MM.1S (cell line): ENCODE results near the gene C11orf54.

Experiments used
- DNase-seq: peaks from one replicate; pipeline ENCODE4 v3.0.0-alpha.2; 2015
- H2AFZ ChIP-seq: fragments of 300-600 bp; sonication (generic); 2 replicates; pipeline ENCODE4 v1.6.0; 2016; ENCODE audit warnings: antibody characterized with exemption, low read length
- H3F3A ChIP-seq: fragments of 300-600 bp; sonication (generic); 2 replicates; pipeline ENCODE4 v1.6.1; 2016; ENCODE audit warnings: mild to moderate bottlenecking, antibody characterized with exemption, low read length, moderate library complexity, mixed read lengths; ENCODE audit not compliant: insufficient read depth
- H3K27ac ChIP-seq: fragments of 300-600 bp; sonication (generic); 2 replicates; pipeline ENCODE4 v1.5.1; 2016; ENCODE audit warnings: mild to moderate bottlenecking, low read length
- H3K27me3 ChIP-seq: fragments of 300-600 bp; sonication (generic); replicated peaks from 2 replicates; pipeline ENCODE4 v1.6.0; 2016; ENCODE audit warnings: low read length; ENCODE audit not compliant: insufficient read depth
- H3K36me3 ChIP-seq: fragments of 300-600 bp; sonication (generic); replicated peaks from 2 replicates; pipeline ENCODE4 v1.6.1; 2016; ENCODE audit warnings: mild to moderate bottlenecking, low read length, mixed read lengths; ENCODE audit not compliant: insufficient read depth
- H3K4me1 ChIP-seq: fragments of 300-600 bp; sonication (generic); 2 replicates; pipeline ENCODE4 v1.6.1; 2016; ENCODE audit warnings: low read length, mixed read lengths
- H3K4me2 ChIP-seq: fragments of 300-600 bp; sonication (generic); 2 replicates; pipeline ENCODE4 v1.6.0; 2016; ENCODE audit warnings: low read depth, low read length
- H3K4me3 ChIP-seq: fragments of 300-600 bp; sonication (generic); 2 replicates; pipeline ENCODE4 v1.5.1; 2016; ENCODE audit warnings: low read length, mixed read lengths
- H3K79me2 ChIP-seq: fragments of 300-600 bp; sonication (generic); 2 replicates; pipeline ENCODE4 v1.6.1; 2016; ENCODE audit warnings: mixed run types, low read length, mixed read lengths
- H3K9ac ChIP-seq: fragments of 300-600 bp; sonication (generic); 2 replicates; pipeline ENCODE4 v1.6.1; 2016; ENCODE audit warnings: low read length, mixed read lengths
- H3K9me2 ChIP-seq: fragments of 300-600 bp; sonication (generic); replicated peaks from 2 replicates; pipeline ENCODE4 v1.6.1; 2016; ENCODE audit warnings: mild to moderate bottlenecking, low read length, mixed read lengths; ENCODE audit not compliant: insufficient read depth
- H3K9me3 ChIP-seq: fragments of 300-600 bp; sonication (generic); replicated peaks from 2 replicates; pipeline ENCODE4 v1.6.1; 2016; ENCODE audit warnings: mild to moderate bottlenecking, low read length, mixed read lengths; ENCODE audit not compliant: insufficient read depth
- H4K20me1 ChIP-seq: fragments of 300-600 bp; sonication (generic); 2 replicates; pipeline ENCODE4 v1.6.1; 2016; ENCODE audit warnings: mild to moderate bottlenecking, low read length, moderate library complexity, mixed read lengths; ENCODE audit not compliant: insufficient read depth
- CTCF ChIP-seq: fragments of 300-600 bp; sonication (generic); IDR thresholded peaks from 2 replicates; pipeline ENCODE4 v1.5.1; 2016; ENCODE audit warnings: antibody characterized with exemption, low read length, mixed read lengths
- EZH2 ChIP-seq: fragments of 300-600 bp; sonication (generic); optimal IDR thresholded peaks from 2 replicates; pipeline ENCODE3; 2017; ENCODE audit warnings: low read depth, mild to moderate bottlenecking, antibody characterized with exemption, low read length, mixed read lengths
- EZH2phosphoT487 ChIP-seq: fragments of 300-600 bp; sonication (generic); IDR thresholded peaks from 2 replicates; pipeline ENCODE4 v1.6.1; 2018; ENCODE audit warnings: antibody characterized with exemption, low read length

The C11orf54 gene

GRCh38 chr11:93747122-93747521 is 5.7 kb downstream of the C11orf54 start:
- Histone ChIP-seq H3F3A (peaks cover under 1% of the 10 kb centered on the region; the same call in 1 of the 2 replicates), H3K9ac (no peak overlapping the region)
- no peak for TF ChIP-seq EZH2
- no peak for TF ChIP-seq CTCF
- TF ChIP-seq EZH2phosphoT487, result no peak

GRCh38 chr11:93751001-93751400 is 9.5 kb downstream of the C11orf54 start:
- Histone ChIP-seq H3K79me2 (no peaks in the 10 kb centered on the region), H3K4me1 (no peaks in the 10 kb centered on the region)

More at GRCh38 chr11:93747122-93747521, 5.7 kb downstream of the C11orf54 start:
- Histone ChIP-seq H3K27ac (no peak overlapping the region), H2AFZ (no peak overlapping the region), H3K4me1 (0 out of 2 replicates have a peak, but pooled peaks cover 3% of the 10 kb centered on the region), H3K9me2 (no peaks in the 10 kb centered on the region), H4K20me1 (no peaks in the 10 kb centered on the region), H3K36me3 (0 out of 2 replicates have a peak, but pooled peaks cover 2% of the 10 kb centered on the region), H3K79me2 (peaks cover 19% of the 10 kb centered on the region), H3K27me3 (no peaks in the 10 kb centered on the region), H3K9me3 (no peaks in the 10 kb centered on the region), H3K4me2 (no peak overlapping the region), H3K4me3 (no peak overlapping the region)
- no peak for DNase-seq

GRCh38 chr11:93753241-93753640 is 11.8 kb downstream of the C11orf54 start:
- no peak overlapping the region for H3K4me2 ChIP-seq
- TF ChIP-seq CTCF, result no peak
- no peak for TF ChIP-seq EZH2
- no peak for TF ChIP-seq EZH2phosphoT487
- no peaks in the 10 kb centered on the region for H3K27me3 ChIP-seq
- H3K79me2 ChIP-seq, result no peaks in the 10 kb centered on the region
- H3K27ac ChIP-seq, result no peak overlapping the region
- H3K4me1 ChIP-seq, result no peaks in the 10 kb centered on the region
- H3K4me3 ChIP-seq, result no peak overlapping the region
- H3K9me2 ChIP-seq, result no peaks in the 10 kb centered on the region
- H2AFZ ChIP-seq, result no peak overlapping the region
- H3K36me3 ChIP-seq, result no peaks in the 10 kb centered on the region
- H3K9ac ChIP-seq, result no peak overlapping the region
- H3K9me3 ChIP-seq, result no peaks in the 10 kb centered on the region
- no peaks in the 10 kb centered on the region for H4K20me1 ChIP-seq
- DNase-seq, result no peak
- no peaks in the 10 kb centered on the region for H3F3A ChIP-seq

More at GRCh38 chr11:93751001-93751400, 9.5 kb downstream of the C11orf54 start:
- H3K27ac ChIP-seq, result no peak overlapping the region
- H3K27me3 ChIP-seq, result no peaks in the 10 kb centered on the region
- H4K20me1 ChIP-seq, result no peaks in the 10 kb centered on the region
- H3K9ac ChIP-seq, result no peak overlapping the region
- no peaks in the 10 kb centered on the region for H3F3A ChIP-seq
- H3K4me3 ChIP-seq, result no peak overlapping the region
- DNase-seq, result no peak
- no peak overlapping the region for H2AFZ ChIP-seq
- H3K4me2 ChIP-seq, result no peak overlapping the region
- H3K36me3 ChIP-seq, result no peaks in the 10 kb centered on the region
- H3K9me3 ChIP-seq, result no peaks in the 10 kb centered on the region
- H3K9me2 ChIP-seq, result no peaks in the 10 kb centered on the region
- TF ChIP-seq CTCF (no peak), EZH2phosphoT487 (no peak), EZH2 (no peak)
